Measurements from ENCODE around the gene KLHDC9. TPM values are rescaled to one million over a fixed set of nuclear protein-coding genes. Genes with fewer than 3 reads are reported as not detected.

KLHDC9 gene
- total RNA-seq, 1 donor from 2014 or later: 14.3 TPM

- no peaks in the 10 kb centered on the region for H3K27me3 Mint-ChIP-seq
- H3K4me3 Mint-ChIP-seq: peak overlapping the region; percentile 88
- H3K36me3 Mint-ChIP-seq: peaks cover 18% of the 10 kb centered on the region
- TF ChIP-seq CTCF (conservative IDR thresholded peaks at IDR 0.05): no peak
- peaks cover 25% of the 10 kb centered on the region for H3K4me1 Mint-ChIP-seq (ENCODE audit: unreplicated experiment)
- peak overlapping the region; percentile 97 for H3K27ac Mint-ChIP-seq
- H3K9me3 Mint-ChIP-seq: no peaks in the 10 kb centered on the region
- no peak for DNase-seq (ENCODE audit: extremely low spot score, unreplicated experiment)
Measured at GRCh38 chr1:161083748-161084596, 14.2 kb upstream of the KLHDC9 start.

- H3K27me3 Mint-ChIP-seq: no peaks in the 10 kb centered on the region
- H3K9me3 Mint-ChIP-seq: no peaks in the 10 kb centered on the region
- H3K4me1 Mint-ChIP-seq (ENCODE audit: unreplicated experiment): peaks cover 25% of the 10 kb centered on the region
- no peak for TF ChIP-seq CTCF (conservative IDR thresholded peaks at IDR 0.05)
- H3K27ac Mint-ChIP-seq: peak overlapping the region; percentile 97
- H3K4me3 Mint-ChIP-seq: peak overlapping the region; percentile 88
- peaks cover 15% of the 10 kb centered on the region for H3K36me3 Mint-ChIP-seq
- no peak for DNase-seq (ENCODE audit: extremely low spot score, unreplicated experiment)
Measured at GRCh38 chr1:161084597-161084988, 13.6 kb upstream of the KLHDC9 start.

GRCh38 chr1:161085165-161085564, 13.0 kb upstream of the KLHDC9 start:
- H3K4me3 Mint-ChIP-seq: peak overlapping the region; percentile 88
- H3K9me3 Mint-ChIP-seq: no peaks in the 10 kb centered on the region
- TF ChIP-seq CTCF (conservative IDR thresholded peaks at IDR 0.05): no peak
- peak overlapping the region; percentile 97 for H3K27ac Mint-ChIP-seq
- H3K36me3 Mint-ChIP-seq: peaks cover 15% of the 10 kb centered on the region
- H3K4me1 Mint-ChIP-seq (ENCODE audit: unreplicated experiment): peaks cover 25% of the 10 kb centered on the region
- no peaks in the 10 kb centered on the region for H3K27me3 Mint-ChIP-seq
- no peak for DNase-seq (ENCODE audit: extremely low spot score, unreplicated experiment)

GRCh38 chr1:161086457-161086856, 11.7 kb upstream of the KLHDC9 start:
- no peak for TF ChIP-seq CTCF (conservative IDR thresholded peaks at IDR 0.05)
- peak overlapping the region; percentile 88 for H3K4me3 Mint-ChIP-seq
- peak overlapping the region; percentile 97 for H3K27ac Mint-ChIP-seq
- no peak for DNase-seq (ENCODE audit: extremely low spot score, unreplicated experiment)
- peaks cover 14% of the 10 kb centered on the region for H3K4me1 Mint-ChIP-seq (ENCODE audit: unreplicated experiment)
- H3K27me3 Mint-ChIP-seq: no peaks in the 10 kb centered on the region
- no peaks in the 10 kb centered on the region for H3K9me3 Mint-ChIP-seq
- peaks cover 4% of the 10 kb centered on the region for H3K36me3 Mint-ChIP-seq

GRCh38 chr1:161088587-161089110, 9.5 kb upstream of the KLHDC9 start:
- Mint-ChIP-seq H3K4me1 (ENCODE audit: unreplicated experiment) (peaks cover 9% of the 10 kb centered on the region), H3K27me3 (no peaks in the 10 kb centered on the region), H3K36me3 (peaks cover 4% of the 10 kb centered on the region), H3K27ac (peak overlapping the region; percentile 97), H3K4me3 (peak overlapping the region; percentile 88), H3K9me3 (no peaks in the 10 kb centered on the region)
- TF ChIP-seq CTCF (conservative IDR thresholded peaks at IDR 0.05): no peak
- no peak for DNase-seq (ENCODE audit: extremely low spot score, unreplicated experiment)
